Measurements from ENCODE around the gene DLG2.
A peak's percentile ranks its signal among the peaks of the same experiment; 100 is the strongest.
"Not testable (repeated sequence)": the region's sequence is repeated elsewhere in the genome, so short reads cannot be mapped to it uniquely, and the experiment has no call there.

Gene DLG2

GRCh38 chr11:84899740-84900139, 727.4 kb downstream of the DLG2 start:
- DNase-seq (ENCODE audit: low read depth): no peak

GRCh38 chr11:84899134-84899533, 728.0 kb downstream of the DLG2 start:
- no peak for DNase-seq (ENCODE audit: low read depth)

- no peak for DNase-seq (ENCODE audit: low read depth)
Measured at GRCh38 chr11:84894666-84895065, 732.5 kb downstream of the DLG2 start.

GRCh38 chr11:84890676-84891075, 736.5 kb downstream of the DLG2 start:
- no peak for DNase-seq (ENCODE audit: low read depth)

- no peak for DNase-seq (ENCODE audit: low read depth)
Measured at GRCh38 chr11:84889556-84889955, 737.6 kb downstream of the DLG2 start.

- DNase-seq (ENCODE audit: low read depth): no peak
Measured at GRCh38 chr11:84887055-84887629, 740.0 kb downstream of the DLG2 start.

- no peak for DNase-seq (ENCODE audit: low read depth)
Measured at GRCh38 chr11:84886344-84886743, 740.8 kb downstream of the DLG2 start.

GRCh38 chr11:84884836-84885235, 742.3 kb downstream of the DLG2 start:
- DNase-seq (ENCODE audit: low read depth): no peak

GRCh38 chr11:84882056-84882455, 745.1 kb downstream of the DLG2 start:
- no peak for DNase-seq (ENCODE audit: low read depth)

GRCh38 chr11:84871116-84871515, 756.0 kb downstream of the DLG2 start:
- no peak for DNase-seq (ENCODE audit: low read depth)

- no peak for DNase-seq (ENCODE audit: low read depth)
Measured at GRCh38 chr11:84870486-84870885, 756.7 kb downstream of the DLG2 start.

- no peak for DNase-seq (ENCODE audit: low read depth)
Measured at GRCh38 chr11:84866922-84867321, 760.2 kb downstream of the DLG2 start.

GRCh38 chr11:84865791-84866535, 761.2 kb downstream of the DLG2 start:
- no peak for DNase-seq (ENCODE audit: low read depth)

- no peak for DNase-seq (ENCODE audit: low read depth)
Measured at GRCh38 chr11:84865257-84865656, 761.9 kb downstream of the DLG2 start.

- DNase-seq (ENCODE audit: low read depth): no peak
Measured at GRCh38 chr11:84857746-84858145, 769.4 kb downstream of the DLG2 start.

GRCh38 chr11:84855508-84856245, 771.5 kb downstream of the DLG2 start:
- peak; percentile 26 for DNase-seq (ENCODE audit: low read depth)

- DNase-seq (ENCODE audit: low read depth): no peak
Measured at GRCh38 chr11:84854498-84854880, 772.7 kb downstream of the DLG2 start.

- no peak for DNase-seq (ENCODE audit: low read depth)
Measured at GRCh38 chr11:84853841-84854497, 773.2 kb downstream of the DLG2 start.

- no peak for DNase-seq (ENCODE audit: low read depth)
Measured at GRCh38 chr11:84847842-84848241, 779.3 kb downstream of the DLG2 start.

- not testable (repeated sequence) for DNase-seq (ENCODE audit: low read depth)
Measured at GRCh38 chr11:84840201-84840600, 786.9 kb downstream of the DLG2 start.

GRCh38 chr11:84837402-84838069, 789.6 kb downstream of the DLG2 start:
- DNase-seq (ENCODE audit: low read depth): no peak

- no peak for DNase-seq (ENCODE audit: low read depth)
Measured at GRCh38 chr11:84836371-84836770, 790.8 kb downstream of the DLG2 start.
